Measurements from ENCODE around the gene CBX8.

Gene CBX8

DNA sequence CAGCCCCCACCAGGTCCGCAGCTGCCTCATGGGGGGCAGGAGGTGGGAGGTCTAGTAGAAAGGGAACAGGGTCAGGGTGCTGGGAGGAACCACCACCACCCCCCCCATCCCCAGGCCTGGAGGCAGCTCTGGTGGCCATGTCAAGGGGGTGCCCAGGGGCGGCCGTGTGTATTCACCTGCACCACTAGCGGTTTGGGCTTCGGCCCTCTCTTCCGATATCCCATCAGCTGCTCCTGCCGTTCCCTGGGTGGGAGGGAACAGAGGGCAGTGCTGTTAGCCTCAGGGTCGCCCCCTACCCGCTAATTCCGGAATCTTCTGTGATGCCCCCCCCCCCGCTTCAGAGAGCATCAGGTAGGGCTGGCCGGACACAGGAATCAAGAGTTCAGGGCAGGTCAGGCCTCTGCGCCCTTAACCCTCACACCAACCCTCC, 38.6 kb upstream of the CBX8 start:
- DNase-seq (ENCODE audit: low read depth), result no peak

DNA sequence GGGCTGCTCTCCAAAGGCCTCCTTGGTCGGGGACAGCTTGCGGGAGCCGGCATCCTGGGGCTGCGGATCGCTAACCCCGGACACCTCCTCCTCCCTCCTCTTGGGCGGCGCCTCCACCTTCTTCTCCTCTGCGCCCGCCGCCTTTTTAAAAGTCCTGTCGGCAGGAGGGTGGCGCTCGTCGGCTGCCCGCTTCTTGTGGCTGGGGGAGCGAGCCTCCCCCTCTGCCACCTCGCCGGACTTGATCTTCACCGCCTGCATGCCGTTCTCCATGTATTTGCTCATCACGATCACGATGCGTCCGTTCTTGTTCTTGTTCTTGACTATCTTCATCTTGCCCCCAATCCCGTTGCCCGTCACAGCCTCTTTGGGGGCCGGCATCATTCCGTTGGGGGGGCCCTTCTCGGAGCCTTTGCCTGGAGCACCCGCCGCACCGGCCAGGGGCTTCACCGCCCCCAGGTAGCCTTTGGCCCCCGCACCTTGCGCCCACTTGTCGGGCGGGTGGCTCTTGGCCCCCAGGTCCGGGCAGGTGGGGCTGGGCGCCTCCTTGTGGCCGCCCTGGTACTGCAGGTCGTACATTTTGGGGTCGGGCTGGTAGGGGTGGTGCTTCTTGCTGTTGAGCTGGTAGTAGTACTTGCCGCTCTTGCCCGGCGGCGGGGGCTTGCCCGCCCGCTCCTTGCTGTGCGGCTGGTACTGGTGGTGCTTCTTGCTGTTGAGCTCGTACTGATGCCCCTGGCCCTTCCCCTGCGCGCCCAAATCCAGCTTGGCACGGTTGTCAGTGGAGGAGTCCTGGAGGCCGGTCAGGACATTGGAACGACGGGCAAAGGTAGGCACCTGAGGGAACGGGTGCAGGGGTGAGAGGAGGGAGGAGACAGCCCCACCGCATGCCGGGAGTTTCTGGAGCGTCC, 37.9 kb upstream of the CBX8 start:
- DNase-seq (ENCODE audit: low read depth), result no peak

DNA sequence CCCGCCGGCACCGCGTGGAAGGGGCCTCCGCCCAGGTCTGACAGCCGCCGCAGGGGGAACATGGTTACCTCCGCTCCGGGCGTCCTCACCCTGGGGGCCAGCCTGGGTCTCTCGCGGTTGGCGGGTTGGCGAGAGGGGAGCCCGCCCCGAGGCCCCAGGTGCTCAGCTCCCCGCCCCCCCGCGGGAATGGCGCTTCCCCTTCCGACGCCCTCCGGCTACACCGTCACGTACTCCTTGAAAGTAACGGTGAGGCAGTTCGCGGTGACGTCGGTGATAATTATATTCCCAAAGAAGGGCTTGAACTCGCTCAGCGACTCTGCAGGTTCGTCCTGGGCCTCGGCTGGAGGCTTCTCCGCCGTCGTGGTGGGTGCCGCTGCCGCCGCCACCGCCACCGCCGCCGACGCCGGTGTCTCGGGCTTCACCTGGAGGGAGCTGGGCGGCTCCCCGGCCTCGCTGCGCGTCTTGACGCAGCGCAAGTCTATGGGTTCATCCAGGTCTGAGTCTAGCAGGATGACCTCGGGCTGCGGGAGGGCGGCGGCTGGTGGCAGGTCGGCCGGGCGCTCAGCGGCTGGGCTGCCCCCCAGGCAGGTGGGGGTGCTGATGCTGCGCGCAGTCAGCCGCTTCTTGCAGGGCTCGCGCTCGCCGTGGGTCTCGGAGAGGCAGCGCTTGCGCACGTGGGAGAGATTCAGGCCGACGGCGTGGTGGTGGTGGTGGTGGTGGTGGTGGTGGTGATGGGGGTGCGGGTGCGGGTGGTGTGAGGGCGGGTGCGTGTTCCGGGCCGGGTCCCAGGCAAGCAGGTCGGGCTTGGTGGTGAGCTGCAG, 37.1 kb upstream of the CBX8 start:
- no peak for DNase-seq (ENCODE audit: low read depth)

DNA sequence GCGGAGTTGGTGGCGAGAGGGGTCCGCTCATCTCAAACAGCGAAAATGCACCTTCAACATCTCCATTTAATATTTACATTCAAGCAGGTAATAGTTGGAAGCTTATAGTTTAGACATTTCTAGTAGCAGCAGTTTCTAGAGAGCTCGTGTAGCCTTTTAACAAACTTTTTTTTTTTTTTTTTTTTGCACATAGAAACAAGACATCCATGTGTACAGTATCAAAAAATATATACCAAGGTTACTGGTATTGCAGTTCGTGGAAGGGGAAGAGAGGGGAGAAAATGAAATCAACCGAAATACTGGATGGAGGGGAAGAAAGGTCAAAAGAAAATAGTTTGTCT, 36.2 kb upstream of the CBX8 start:
- no peak for DNase-seq (ENCODE audit: low read depth)

DNA sequence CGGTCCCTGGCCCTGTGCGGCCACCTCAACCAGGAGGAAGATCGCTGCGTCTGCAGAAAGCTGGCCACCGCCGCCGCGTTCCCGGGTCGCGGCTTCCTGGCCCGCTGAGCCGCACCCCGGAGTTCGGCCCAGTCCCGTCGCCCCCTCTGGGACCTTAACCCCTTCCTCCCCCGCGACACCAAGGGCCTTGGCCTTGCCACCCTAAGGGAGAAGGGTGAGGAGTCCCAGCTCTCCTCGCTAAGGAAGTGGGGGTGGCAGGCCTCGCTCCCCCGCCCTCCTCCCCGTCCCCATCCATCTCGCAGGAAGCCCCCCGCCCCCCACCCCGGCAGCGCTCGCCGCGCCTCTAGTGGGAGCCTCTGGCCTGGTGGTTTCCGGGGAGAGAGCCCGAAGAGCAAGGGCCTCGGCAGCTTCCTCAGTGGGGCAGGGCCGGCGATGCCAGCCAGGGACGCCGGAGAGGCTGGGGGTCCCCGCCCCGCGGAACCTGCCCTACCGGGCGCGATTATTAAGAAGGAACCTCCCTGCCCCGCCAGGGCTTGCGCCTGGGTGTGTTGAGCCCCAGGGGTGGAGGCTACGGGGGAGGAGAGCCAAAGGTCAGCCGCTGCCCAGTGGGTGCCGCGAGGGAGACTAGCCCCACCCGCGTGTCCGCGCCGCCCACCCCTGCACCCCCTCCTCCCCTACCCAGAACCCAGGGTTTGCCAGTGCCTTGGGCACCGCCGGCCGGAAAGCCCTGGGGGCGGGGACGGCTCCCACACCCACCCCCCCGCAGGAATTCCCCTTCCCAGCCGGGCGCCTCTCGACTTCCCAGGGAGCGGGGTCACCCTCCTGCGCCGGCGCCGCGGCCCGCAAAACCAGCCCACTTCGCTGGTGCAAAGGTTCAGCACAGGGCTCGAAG, 35.6 kb upstream of the CBX8 start:
- no peak for DNase-seq (ENCODE audit: low read depth)

DNA sequence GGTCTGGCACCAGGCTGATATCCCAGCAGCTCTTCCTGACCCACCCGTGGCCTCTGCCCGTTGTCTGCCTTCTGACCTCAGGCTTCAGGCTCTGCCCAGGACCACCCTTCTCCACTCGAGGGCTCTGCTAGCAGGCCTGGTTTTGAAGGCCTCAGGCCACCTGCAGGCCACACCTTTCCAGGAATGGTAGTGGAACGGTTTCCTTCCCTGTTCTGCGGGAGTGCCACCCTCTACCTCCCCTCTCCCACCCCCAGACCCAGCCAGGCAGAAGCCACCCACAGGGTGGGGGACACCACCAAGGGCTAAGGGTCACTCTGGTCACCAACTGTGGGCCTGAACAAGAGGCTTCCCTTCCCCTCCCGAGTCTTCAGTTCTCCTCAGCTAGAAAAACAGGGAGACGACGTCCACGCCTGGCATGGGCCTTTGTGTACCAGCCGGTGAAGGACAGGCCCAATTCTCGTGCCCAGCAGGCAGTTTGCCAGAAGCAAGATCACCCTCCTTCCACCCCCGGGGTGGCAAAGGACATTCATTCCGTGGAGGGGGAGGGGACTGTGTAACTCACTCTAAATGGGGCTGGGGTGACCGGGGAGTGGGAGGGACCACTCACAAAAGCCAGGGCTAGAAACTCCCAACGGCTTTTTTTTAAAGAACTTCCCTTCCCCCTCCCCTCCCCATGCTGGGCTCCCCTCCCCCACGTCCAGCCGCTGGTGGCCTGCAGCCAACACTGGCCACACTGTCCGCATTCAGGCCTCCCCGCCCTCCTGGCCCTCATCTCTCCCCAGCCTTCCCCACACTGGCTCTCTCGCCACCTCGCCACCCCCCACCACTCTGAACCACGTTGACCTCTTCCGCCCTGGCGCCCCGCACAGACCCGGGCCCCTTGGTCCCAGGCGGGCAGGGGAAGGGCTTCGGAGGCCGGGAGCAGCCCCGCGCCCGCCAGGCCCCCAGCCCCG, 34.7 kb upstream of the CBX8 start:
- DNase-seq (ENCODE audit: low read depth), result no peak

DNA sequence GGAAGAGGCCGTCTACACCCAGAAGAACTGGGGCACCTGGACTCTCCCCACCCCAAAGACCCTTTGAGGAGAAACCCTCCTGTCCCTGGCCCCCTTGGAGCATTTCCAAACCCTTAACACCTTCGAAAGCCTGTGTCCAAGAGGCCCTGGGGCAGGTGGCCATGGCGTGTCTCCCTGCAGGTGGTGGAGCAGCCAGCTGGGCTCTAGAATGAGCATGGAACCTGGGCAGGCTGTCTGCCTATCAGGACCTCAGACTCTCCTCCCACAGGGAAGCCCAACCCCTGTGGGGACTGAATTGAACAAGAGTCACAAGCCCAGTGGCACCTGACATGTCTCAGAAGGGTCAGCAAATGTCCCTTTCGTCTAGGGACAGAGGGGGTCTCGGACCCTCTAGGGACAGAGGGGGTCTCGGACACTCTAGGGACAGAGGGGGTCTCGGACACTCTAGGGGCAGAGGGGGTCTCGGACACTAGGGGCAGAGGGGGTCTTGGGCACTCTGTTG, 33.9 kb upstream of the CBX8 start:
- no peak for DNase-seq (ENCODE audit: low read depth)

DNA sequence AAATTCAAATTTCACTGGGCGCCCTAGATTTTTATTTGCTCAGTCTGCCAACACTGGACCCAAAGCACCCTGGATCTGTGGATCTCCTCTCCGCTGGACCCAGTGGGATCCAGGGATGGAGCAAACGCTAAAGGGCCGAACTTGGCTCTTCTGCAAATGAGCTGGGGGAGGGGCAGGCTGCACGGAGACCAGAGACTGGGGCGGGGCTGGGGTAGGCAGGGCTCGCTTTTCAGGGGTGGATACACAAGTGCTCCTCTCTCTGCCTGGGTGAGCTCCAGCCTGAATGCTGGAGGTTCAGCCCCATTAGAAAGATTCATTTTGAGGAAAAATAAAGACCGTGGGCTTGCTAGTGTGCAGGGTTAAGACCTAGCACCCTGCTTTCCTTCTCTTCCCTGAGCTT, 33.4 kb upstream of the CBX8 start:
- no peak for DNase-seq (ENCODE audit: low read depth)

DNA sequence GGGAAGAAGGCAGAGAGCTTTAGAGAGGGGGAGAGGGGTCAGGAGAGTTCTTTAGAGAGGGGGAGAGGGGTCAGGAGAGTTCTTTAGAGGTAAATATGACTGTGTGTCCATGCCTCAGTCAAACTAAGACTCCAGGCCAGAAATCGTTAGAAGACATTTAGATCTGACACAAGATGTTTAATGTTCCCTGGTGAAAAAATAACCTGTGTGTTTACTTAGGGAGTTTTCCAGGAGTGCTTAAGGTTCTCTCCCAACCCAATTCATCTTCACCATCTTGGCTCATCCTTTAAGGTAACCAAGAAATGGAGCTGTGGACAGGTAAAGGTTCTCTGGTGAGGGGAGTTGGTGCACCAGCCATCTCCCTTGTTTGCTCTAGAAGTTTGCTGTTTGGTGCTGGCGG, 32.6 kb upstream of the CBX8 start:
- no peak for DNase-seq (ENCODE audit: low read depth)

DNA sequence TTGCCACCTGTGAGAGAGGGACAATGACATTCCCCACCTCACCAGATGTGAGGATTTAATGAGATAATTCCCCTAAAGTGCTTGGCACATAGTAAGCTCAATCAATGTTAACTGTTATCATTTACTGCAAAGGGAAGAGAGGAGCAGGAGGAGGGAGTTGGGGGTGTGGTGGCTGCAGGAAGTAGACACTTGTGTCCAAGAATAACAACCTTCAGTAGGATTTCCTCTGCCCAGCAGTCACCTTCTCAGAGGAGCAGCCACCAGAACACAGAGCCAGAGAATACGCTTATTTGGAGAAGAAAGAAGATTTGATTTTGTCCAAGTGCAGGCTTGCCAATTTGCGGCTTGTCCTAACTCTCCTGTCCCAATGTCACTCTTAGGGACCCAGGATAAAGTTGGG, 32.1 kb upstream of the CBX8 start:
- DNase-seq (ENCODE audit: low read depth), result no peak

DNA sequence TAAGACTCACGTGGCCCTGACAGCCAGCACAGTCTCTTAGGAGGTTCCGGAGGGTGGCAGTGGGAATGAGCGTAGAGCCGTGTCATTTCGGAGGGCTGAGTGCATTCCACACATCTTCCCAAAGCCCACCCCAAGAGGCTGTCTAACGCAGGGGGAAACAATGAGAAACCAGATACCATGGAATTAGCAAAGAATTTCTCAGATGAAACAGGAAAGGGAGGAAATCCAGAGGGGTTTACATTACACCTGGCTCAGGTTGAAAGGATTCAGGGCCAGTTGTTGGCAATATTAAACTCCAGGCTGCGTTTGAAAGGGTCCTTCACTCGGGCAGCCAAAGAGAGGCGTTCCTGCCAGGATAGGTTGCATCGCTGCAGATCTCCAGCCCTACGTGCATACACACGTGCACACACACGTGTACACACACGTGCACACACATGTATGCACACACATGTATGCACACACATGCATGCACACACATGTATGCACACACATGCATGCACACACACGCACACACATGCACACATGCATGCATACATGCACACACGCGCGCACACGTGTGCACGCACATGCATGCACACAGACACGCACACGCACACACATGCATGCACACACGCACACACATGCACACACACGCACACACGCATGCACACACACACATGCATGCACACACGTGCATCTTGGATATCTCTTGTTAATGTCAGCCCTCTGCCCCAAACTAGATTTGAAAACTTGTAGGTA, 30.1 kb upstream of the CBX8 start:
- DNase-seq (ENCODE audit: low read depth), result no peak

DNA sequence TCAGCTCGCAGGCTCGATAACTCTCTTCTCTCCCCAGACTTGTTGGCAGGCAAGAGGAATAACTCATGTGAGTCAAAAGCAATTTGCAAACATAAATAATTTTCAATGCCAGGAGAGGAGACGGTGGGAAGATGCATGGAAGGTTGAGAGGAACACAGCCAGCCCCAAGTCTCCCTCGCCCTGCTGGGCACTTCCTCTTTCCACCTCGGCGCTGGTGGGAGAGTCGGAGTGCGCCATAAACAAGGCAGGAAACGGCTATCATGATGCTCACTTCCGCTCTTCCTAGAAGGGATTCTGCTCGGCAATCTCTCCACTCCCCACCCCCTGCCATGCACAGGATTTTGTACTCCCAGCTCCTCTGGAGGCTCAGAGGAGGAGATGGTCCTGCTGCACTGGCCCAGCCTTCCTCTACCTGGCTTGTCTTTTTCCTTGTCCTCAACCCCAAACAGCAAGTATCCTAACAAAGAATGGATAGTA, 29.4 kb upstream of the CBX8 start:
- no peak for DNase-seq (ENCODE audit: low read depth)

DNA sequence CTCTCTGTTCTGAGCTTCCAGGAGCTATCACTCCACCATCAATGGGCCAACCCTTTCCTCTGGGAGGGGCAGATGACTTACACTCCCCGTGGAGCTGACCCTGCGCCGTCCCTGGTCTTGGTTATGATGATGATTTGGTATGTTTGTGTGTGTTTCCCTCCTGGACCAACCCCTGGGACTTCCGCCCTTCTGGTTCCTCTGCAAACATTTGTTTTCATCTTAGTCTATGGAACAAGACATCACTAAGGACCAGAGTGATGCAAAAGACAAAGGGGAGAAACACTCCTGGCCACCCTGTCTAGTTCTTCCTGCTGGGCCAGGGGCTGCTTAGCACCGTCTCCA, 28.7 kb upstream of the CBX8 start:
- no peak for DNase-seq (ENCODE audit: low read depth)

DNA sequence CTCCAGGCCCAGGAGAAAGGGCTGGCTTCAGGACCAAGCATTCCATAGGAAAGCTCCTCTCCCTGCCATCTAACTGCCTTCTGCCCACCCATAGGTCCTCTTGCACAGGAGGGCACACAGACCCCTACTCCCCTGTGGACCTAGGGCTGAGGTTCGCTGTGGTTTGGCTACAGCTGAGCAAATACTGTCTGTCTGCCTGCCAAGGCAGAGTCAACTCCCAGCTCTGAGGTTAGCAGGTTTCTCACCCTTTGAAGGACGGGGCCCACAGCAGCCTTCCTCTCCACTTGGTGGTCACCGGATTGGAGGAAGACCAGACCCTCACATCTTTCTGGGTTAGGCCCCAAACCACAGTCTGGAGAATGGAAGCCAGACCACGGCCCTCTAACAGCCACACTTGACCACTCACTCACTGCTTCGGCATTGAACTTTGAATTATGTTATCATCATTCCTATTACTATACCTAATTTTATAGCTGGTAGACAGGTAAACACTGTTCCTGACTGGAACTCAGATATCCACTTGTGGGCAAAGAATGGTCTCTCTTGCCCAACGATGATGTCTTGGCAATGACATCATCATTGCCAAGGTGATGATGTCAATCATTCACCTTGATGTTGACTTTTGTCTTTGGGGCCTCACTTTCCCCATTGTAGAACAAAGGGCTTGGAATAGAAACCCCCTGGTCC, 28.2 kb upstream of the CBX8 start:
- no peak for DNase-seq (ENCODE audit: low read depth)

DNA sequence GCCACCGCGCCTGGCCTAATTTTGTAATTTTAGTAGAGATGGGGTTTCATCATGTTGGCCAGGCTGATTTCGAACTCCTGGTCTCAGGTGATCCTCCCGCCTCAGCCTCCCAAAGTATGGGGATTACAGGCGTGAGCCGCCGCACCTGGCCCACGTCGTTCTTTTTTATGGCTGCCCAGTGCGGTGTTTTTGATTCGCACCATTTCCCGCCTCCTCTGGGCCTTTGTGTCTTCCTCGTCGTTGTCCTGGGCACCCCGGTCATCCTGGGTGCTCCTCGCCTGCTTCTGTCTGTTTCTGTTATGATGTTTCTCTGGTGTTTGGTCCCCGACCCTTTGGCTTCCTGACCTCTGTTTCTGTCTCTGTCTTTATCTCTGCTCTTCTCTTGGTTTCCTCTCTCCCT, 27.4 kb upstream of the CBX8 start:
- DNase-seq (ENCODE audit: low read depth), result no peak

DNA sequence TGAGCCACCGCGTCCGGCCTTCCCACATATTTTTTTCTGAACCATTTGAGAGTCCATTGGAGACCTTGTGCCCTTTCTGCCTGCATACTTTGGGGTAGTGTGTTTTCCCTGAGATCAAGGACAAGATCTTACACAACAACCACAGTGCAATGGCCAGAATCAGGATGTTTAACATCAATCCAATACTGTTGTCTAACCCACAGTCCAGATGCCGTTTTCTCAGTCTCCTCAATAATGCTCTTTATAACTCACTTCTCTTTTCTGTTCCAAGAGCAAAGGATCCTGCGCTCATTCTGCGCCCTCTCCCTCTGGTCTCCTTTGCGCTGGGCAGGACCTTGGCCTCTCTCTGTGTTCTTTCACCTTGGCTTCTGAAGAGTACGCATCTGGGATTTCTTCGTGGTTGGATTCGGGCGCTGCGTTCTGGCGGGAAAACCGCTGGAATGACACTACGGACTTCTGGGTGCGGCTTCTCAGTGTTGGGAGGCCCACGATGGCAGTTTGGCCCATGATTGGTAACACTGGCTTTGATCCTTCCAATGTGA, 25.8 kb upstream of the CBX8 start:
- DNase-seq (ENCODE audit: low read depth), result no peak

DNA sequence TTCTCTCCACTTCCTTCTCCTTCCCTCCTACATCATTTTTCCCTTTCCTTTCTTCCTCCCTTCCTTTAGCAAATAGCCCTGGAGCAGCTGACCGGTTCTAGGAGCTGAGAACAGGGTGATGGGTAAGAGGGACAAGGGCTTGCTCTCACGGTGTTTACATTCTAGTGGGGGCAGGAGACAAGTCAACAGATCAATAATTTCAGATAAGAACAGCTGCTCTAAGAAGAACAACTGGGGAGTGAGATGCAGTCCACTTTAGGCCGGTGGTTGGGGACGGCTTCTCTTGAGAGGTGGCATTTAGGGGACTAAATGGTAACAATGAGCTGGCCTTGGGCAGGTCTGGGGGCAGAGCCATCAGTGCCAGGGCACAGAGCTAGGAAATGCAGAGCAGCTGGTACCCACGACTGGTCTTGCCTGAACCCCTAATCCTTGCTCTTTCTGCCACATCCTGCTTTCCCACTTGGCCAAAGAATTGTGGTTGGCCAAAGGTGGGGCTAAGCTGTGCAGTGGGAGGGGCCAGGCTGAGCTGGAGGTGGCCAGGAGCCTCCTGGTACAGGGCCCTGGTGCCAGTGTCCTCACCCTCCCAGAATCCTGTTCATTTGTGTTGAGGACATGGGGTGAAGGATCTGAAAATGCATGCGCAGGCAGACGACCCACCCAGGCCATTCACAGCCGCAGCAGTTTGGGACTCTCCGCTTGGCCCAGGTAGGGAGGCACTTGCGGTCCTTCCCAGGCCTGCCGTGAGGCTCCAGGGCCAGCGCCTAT, 24.6 kb upstream of the CBX8 start:
- no peak for DNase-seq (ENCODE audit: low read depth)

DNA sequence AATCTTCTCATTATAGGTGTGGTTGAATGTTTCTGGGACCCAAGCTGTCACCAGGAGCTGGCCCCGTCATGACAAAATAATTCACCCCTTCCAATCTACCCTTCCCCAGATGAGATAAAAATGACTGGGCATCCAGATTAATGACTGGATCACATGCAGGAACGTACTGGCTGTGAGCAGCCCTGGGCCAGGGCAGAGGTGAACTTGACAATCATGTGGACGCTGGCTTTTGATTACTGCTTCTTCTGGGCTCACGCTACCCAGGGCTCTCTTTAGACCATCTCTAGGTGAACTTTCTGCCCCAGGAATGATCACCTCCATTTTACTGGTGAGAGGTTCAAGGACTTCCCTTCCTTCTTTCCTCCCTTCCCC, 24.1 kb upstream of the CBX8 start:
- no peak for DNase-seq (ENCODE audit: low read depth)

Data from stimulated activated CD8-positive, alpha-beta memory T cell treated with anti-CD3 and anti-CD28 coated beads, Interleukin-15, amount 100 ng/mL, for 24 hours (primary cell).